Measurements from ENCODE around the gene FOXO1.

The FOXO1 gene

DNA sequence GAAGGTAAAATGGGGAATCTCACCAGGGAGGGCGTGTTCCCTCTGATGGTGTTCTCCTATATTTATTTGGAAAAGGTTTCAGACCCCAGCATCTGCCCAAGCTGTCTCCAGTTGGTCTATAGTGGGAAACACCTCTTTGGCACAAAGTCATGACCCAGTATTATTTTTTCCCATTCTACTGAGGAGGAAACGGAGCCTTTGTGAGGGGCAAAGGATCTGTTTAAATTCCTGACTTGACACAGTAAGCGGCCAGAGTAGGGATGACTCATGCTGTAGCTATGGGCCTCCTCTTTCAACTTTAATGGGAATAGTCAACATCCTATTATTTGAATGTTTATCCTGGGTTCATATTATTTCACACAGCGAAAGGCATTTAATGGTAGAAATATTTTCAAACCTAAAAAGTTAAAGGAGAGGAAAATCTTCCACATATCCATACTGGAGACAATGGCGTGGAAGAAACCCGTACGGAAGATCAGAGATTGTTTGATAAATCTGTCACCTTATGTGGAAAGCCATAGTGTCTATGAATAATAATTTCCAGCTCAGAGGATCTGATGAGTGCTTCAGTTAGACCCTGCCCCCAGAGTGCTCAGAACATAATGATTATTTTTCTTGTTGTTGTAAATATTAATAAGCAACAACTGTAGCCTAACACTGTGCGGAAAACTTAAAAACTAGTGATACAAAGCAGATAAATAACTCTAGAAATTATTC is 126.0 kb downstream of the FOXO1 start:
- Histone ChIP-seq H3K27ac (ENCODE audit: low read depth, low read length, poor library complexity, severe bottlenecking) (no peak overlapping the region), H2AFZ (ENCODE audit: low read length) (no peak overlapping the region), H3K4me1 (ENCODE audit: insufficient read depth, low read length, severe bottlenecking) (peaks cover 30% of the 10 kb centered on the region), H3K4me2 (ENCODE audit: low read length) (peak overlapping the region; percentile 30; the same call in 1 of the 2 replicates), H3K9ac (ENCODE audit: low read length) (no peak overlapping the region; the same call in 1 of the 2 replicates), H3K9me2 (ENCODE audit: low read depth, low read length) (no peaks in the 10 kb centered on the region), H3K9me3 (ENCODE audit: low read length) (no peaks in the 10 kb centered on the region), H3F3A (ENCODE audit: insufficient read depth, low read length) (no peaks in the 10 kb centered on the region), H3K27me3 (ENCODE audit: insufficient read depth, low read length) (no peaks in the 10 kb centered on the region), H4K20me1 (ENCODE audit: insufficient read depth, low read length) (no peaks in the 10 kb centered on the region), H3K36me3 (ENCODE audit: insufficient read depth, low read length) (no peaks in the 10 kb centered on the region), H3K4me3 (ENCODE audit: low read depth, low read length, poor library complexity, severe bottlenecking) (no peak overlapping the region), H3K79me2 (ENCODE audit: insufficient read depth, low read length) (no peaks in the 10 kb centered on the region)
- no peak for TF ChIP-seq EZH2 (IDR thresholded peaks at IDR 0.05; ENCODE audit: borderline replicate concordance, low read length)
- TF ChIP-seq, protein P1, sequence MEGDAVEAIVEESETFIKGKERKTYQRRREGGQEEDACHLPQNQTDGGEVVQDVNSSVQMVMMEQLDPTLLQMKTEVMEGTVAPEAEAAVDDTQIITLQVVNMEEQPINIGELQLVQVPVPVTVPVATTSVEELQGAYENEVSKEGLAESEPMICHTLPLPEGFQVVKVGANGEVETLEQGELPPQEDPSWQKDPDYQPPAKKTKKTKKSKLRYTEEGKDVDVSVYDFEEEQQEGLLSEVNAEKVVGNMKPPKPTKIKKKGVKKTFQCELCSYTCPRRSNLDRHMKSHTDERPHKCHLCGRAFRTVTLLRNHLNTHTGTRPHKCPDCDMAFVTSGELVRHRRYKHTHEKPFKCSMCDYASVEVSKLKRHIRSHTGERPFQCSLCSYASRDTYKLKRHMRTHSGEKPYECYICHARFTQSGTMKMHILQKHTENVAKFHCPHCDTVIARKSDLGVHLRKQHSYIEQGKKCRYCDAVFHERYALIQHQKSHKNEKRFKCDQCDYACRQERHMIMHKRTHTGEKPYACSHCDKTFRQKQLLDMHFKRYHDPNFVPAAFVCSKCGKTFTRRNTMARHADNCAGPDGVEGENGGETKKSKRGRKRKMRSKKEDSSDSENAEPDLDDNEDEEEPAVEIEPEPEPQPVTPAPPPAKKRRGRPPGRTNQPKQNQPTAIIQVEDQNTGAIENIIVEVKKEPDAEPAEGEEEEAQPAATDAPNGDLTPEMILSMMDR (IDR thresholded peaks at IDR 0.05; ENCODE audit: low read length) = no peak

DNA sequence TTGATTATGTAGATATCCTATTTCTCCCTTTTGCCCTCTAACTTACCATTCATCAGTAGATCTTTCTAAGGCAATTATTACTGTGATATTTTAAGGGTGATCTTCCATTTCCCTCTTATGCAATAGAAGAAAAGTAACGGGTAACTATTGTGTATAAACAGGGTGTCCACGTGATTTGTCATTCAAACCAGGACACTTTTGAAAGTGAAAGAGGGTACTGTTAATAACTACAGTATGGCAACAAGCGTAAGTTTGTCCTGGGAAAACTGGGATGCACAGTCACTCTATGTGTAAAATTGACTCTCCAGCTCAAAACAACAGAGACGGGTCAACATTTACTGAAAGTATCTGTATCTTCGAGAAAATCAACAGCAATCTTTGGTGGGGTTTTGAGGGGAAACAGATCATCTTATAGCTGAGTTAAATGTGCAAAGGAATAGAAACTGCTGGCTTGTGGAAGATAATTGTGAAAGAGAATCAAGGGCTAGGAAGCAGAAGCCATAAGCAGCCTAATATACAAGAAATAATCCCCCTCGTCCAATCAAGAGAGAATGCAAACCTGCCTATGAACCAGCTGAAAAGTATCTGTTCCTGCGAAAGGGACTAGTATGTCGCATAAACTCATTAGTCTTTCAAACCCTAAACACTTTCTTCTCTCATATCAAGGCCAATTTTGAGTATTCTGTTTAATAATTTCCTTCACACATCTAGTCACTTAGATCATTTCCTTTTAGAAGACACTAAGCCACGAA is 126.7 kb downstream of the FOXO1 start:
- Histone ChIP-seq H3K36me3 (ENCODE audit: insufficient read depth, low read length) (no peaks in the 10 kb centered on the region), H3K79me2 (ENCODE audit: insufficient read depth, low read length) (no peaks in the 10 kb centered on the region), H3K4me3 (ENCODE audit: low read depth, low read length, poor library complexity, severe bottlenecking) (no peak overlapping the region), H3K27me3 (ENCODE audit: insufficient read depth, low read length) (no peaks in the 10 kb centered on the region), H3F3A (ENCODE audit: insufficient read depth, low read length) (no peaks in the 10 kb centered on the region), H3K4me1 (ENCODE audit: insufficient read depth, low read length, severe bottlenecking) (peaks cover 37% of the 10 kb centered on the region), H3K9me2 (ENCODE audit: low read depth, low read length) (no peaks in the 10 kb centered on the region), H3K27ac (ENCODE audit: low read depth, low read length, poor library complexity, severe bottlenecking) (peak overlapping the region; percentile 42), H2AFZ (ENCODE audit: low read length) (no peak overlapping the region), H3K4me2 (ENCODE audit: low read length) (peak overlapping the region; percentile 30; the same call in 1 of the 2 replicates), H4K20me1 (ENCODE audit: insufficient read depth, low read length) (no peaks in the 10 kb centered on the region), H3K9ac (ENCODE audit: low read length) (peak overlapping the region; percentile 2; the same call in 1 of the 2 replicates), H3K9me3 (ENCODE audit: low read length) (no peaks in the 10 kb centered on the region)
- TF ChIP-seq EZH2 (IDR thresholded peaks at IDR 0.05; ENCODE audit: borderline replicate concordance, low read length) = no peak
- TF ChIP-seq, protein P1 (IDR thresholded peaks at IDR 0.05; ENCODE audit: low read length) = no peak

DNA sequence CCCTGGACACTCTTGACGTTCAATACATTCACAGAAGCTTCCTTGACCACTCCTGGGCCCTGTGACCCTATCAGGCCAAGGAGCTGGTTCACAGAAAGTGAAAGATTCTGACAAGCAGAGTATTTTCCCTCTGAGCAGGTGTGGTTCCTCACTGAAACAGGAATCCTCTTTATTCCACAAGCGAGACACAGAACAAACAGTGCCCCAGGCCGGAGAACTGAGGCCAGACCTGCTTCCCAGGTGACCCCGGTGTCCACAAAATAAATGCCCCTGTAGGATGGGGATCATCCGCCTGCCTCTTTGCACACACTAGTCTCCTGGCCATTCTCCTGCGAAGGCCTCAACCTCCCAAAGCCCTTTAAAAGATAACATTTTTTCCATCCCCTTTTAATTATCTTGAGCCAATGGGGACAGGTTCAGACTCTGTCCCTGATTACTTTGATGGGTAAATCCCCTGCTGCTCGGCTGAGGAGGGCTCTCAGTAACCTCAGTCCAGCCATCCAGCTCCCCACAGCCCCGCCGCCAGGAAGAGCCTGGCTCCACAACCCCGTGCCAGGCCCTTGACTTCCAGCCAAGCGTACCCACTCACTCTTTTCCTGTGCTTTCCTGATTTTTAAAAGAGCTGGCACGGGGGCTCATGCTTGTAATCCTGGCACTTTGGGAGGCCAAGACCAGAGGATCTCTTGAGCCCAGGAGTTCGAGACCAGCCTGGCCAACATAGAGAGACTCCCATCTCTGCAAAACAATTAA is 129.1 kb downstream of the FOXO1 start:
- no peaks in the 10 kb centered on the region for H3K9me2 ChIP-seq (ENCODE audit: low read depth, low read length)
- no peaks in the 10 kb centered on the region for H3K27me3 ChIP-seq (ENCODE audit: insufficient read depth, low read length)
- H3K4me3 ChIP-seq (ENCODE audit: low read depth, low read length, poor library complexity, severe bottlenecking) = no peak overlapping the region
- peak overlapping the region; percentile 75 for H3K27ac ChIP-seq (ENCODE audit: low read depth, low read length, poor library complexity, severe bottlenecking)
- TF ChIP-seq EZH2 (IDR thresholded peaks at IDR 0.05; ENCODE audit: borderline replicate concordance, low read length) = no peak
- TF ChIP-seq, protein P1 (IDR thresholded peaks at IDR 0.05; ENCODE audit: low read length) = no peak
- no peak overlapping the region for H3K4me2 ChIP-seq (ENCODE audit: low read length)
- H3K36me3 ChIP-seq (ENCODE audit: insufficient read depth, low read length) = no peaks in the 10 kb centered on the region
- H3K9me3 ChIP-seq (ENCODE audit: low read length) = no peaks in the 10 kb centered on the region
- H3F3A ChIP-seq (ENCODE audit: insufficient read depth, low read length) = no peaks in the 10 kb centered on the region
- H2AFZ ChIP-seq (ENCODE audit: low read length) = no peak overlapping the region
- no peaks in the 10 kb centered on the region for H4K20me1 ChIP-seq (ENCODE audit: insufficient read depth, low read length)
- no peak overlapping the region; the same call in 1 of the 2 replicates for H3K9ac ChIP-seq (ENCODE audit: low read length)
- no peaks in the 10 kb centered on the region for H3K79me2 ChIP-seq (ENCODE audit: insufficient read depth, low read length)
- H3K4me1 ChIP-seq (ENCODE audit: insufficient read depth, low read length, severe bottlenecking) = peaks cover 47% of the 10 kb centered on the region
